EL (cell line): Measurements from ENCODE around the gene CBLB.
A peak's percentile ranks its signal among the peaks of the same experiment; 100 is the strongest.

ENCODE experiments used
- DNase-seq: peaks from one replicate; pipeline ENCODE4 v3.0.0-alpha.2; 2016

CBLB gene

GRCh38 chr3:105869861-105870755 is 1.3 kb upstream of the CBLB start:
- no peak for DNase-seq

GRCh38 chr3:105869531-105869833 is 670 bp upstream of the CBLB start:
- no peak for DNase-seq

- peak; percentile 63 for DNase-seq
Measured at GRCh38 chr3:105868431-105868741, 426 bp downstream of the CBLB start.

GRCh38 chr3:105867712-105868430 is 941 bp downstream of the CBLB start:
- DNase-seq = peak; percentile 23

- DNase-seq = peak; percentile 45
Measured at GRCh38 chr3:105866656-105867653, 1.9 kb downstream of the CBLB start.

GRCh38 chr3:105865867-105866350 is 2.9 kb downstream of the CBLB start:
- no peak for DNase-seq

GRCh38 chr3:105865016-105865623 is 3.7 kb downstream of the CBLB start:
- DNase-seq = no peak

- no peak for DNase-seq
Measured at GRCh38 chr3:105864212-105864611, 4.6 kb downstream of the CBLB start.

- DNase-seq = no peak
Measured at GRCh38 chr3:105863608-105864007, 5.2 kb downstream of the CBLB start.

GRCh38 chr3:105862217-105862616 is 6.6 kb downstream of the CBLB start:
- DNase-seq = no peak

- DNase-seq = no peak
Measured at GRCh38 chr3:105860641-105861040, 8.2 kb downstream of the CBLB start.

- DNase-seq = no peak
Measured at GRCh38 chr3:105858017-105858416, 10.8 kb downstream of the CBLB start.

GRCh38 chr3:105857601-105858000 is 11.2 kb downstream of the CBLB start:
- no peak for DNase-seq

GRCh38 chr3:105856605-105857004 is 12.2 kb downstream of the CBLB start:
- DNase-seq = no peak

- no peak for DNase-seq
Measured at GRCh38 chr3:105853801-105854432, 14.9 kb downstream of the CBLB start.

GRCh38 chr3:105851582-105851981 is 17.2 kb downstream of the CBLB start:
- no peak for DNase-seq

GRCh38 chr3:105851176-105851575 is 17.6 kb downstream of the CBLB start:
- no peak for DNase-seq

- no peak for DNase-seq
Measured at GRCh38 chr3:105850593-105850992, 18.2 kb downstream of the CBLB start.

- no peak for DNase-seq
Measured at GRCh38 chr3:105848821-105849220, 20.0 kb downstream of the CBLB start.

GRCh38 chr3:105847865-105848264 is 20.9 kb downstream of the CBLB start:
- DNase-seq = no peak

GRCh38 chr3:105847452-105847851 is 21.4 kb downstream of the CBLB start:
- DNase-seq = no peak

GRCh38 chr3:105846809-105847208 is 22.0 kb downstream of the CBLB start:
- no peak for DNase-seq
